ENCODE measurements around the gene DNAAF1. TPM values are rescaled to one million over a fixed set of nuclear protein-coding genes. Genes with fewer than 3 reads are reported as not detected.
A peak's percentile ranks its signal among the peaks of the same experiment; 100 is the strongest.

The DNAAF1 gene
- total RNA-seq, 1 donor from 2014 or later, result 0.41 TPM

DNA sequence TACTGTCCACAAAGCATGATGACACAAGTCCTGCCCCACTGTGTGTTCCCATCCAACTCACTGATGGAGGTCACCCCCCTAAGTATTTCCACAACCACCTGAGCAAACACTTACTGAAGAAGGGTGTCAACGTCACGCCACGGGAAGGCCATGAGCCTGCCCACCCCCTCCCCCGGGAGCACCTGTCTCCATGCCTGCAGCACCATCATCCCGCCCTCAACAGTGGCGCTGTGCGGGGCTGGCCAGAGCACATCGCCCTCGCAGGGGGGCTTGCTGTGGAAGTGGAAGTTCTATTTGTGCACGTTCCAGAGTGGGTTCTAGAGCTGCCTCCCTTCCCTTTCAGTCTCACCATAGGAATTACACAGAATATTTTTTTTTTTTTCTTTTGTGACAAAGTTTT, 24.1 kb upstream of the DNAAF1 start:
- FAIRE-seq, result no peak
- no peak for DNase-seq (ENCODE audit: low spot score in 2 of 2)

- FAIRE-seq (no peak), DNase-seq (ENCODE audit: low spot score in 2 of 2) (no peak)
These were observed 20.6 kb upstream of the DNAAF1 start for GRCh38 chr16:84124257-84125073.

DNA sequence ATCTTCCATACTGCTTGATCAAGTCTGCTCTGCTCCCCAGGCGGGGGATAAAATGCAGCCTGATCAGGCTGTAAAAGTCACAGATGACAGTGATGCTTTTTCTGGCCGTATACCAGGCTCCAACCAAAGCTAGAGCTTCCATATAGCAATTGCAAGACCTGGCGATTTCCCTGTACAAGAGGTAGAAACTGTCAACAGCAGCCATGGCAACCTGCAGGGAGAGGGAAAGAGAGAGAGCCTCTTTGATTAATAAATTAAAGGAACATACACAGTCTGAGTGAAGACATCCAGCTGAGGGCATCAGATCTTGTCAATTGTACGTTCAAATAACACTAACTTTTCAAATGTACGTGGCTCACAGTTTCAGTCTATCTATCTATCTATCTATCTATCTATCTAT, 14.0 kb upstream of the DNAAF1 start:
- no peak for FAIRE-seq
- DNase-seq (ENCODE audit: low spot score in 2 of 2), result no peak

GRCh38 chr16:84132527-84133285, 12.4 kb upstream of the DNAAF1 start:
- FAIRE-seq (no peak), DNase-seq (ENCODE audit: low spot score in 2 of 2) (no peak)

DNA sequence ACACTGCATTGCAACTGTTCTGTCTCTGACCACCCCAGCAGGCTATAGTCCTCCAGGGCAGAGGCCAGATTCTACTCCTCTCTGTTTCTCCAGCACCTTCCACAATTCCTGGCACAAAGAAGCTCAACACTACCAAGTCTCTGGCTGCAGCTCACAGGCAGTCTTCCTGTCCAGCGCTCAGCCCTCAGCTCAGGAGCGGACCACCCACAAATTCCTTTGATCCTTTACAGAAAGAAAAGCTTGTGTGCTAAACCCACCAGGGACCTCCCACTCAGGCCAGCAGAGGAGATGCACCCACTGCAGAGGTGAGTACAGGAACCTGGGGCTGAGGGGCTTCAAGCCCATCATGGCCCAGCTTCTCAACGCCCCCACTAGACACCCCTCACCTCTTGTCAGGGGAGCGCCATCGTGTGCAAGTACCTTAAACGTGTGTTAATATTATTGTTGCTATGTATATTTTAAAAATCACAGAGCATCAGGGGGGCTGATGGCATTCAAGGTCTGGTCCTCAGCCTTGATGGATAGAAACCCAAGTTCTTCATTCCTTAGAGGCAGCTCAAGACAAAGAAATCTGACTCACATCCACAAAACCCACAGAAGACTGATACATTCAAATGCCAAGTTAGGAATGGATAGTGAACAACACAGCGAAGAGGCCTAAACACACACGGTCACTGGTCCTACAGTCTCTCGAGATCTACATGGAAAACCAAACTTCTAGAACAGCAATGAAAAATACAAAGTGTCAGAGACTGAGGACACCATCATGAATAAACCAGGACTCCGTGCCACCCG, 8.6 kb upstream of the DNAAF1 start:
- FAIRE-seq (no peak), DNase-seq (ENCODE audit: low spot score in 2 of 2) (no peak)

DNA sequence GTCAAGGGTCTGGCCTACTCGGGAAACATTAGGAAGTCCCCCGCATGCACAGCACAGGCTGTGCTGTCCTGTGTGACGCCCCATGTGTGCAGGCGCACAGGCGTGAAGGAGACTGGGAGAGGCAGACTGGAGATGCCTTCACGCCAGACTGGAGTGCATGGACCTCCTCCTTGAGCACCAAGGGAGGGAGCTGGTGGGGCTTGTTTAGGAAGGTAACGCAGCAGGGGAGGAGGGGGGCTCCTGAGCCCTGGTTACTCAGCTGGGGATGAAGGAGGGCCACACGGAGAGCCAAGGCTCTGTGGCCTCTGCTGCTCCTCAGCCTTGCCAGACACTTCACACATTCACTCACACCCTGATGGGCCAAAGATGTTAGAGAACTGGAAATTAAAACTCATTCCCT, 7.8 kb upstream of the DNAAF1 start:
- DNase-seq (ENCODE audit: low spot score in 2 of 2) (no peak), FAIRE-seq (no peak)

DNA sequence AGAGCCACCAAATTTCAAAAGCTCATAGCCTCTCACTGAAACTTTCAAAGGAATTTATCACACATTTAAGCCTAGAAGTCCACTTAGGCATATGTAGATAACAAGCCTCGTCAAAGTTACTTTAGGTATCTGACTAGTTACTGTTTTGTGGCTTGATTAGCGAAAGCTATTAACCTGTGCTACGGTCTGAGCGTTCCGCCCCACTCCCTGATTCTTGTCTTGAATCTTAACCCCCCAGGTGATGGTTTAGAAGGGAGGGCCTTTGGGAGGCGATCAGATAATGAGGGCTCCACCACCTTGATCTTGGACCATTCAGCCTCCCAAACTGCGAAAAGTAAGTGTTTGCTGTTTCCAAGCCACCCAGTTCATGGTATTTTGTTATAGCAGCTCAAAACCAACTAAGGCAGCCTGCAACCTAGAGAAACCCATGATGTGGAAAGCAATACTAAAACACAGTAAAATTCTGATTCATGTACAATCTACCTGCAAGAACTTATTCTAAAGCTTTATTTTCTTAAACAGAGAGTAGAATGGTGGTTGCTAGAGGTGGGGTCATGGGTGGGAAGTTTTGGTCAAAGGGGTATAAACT, 7.2 kb upstream of the DNAAF1 start:
- FAIRE-seq (no peak), DNase-seq (ENCODE audit: low spot score in 2 of 2) (no peak)

GRCh38 chr16:84138500-84138823, 6.6 kb upstream of the DNAAF1 start:
- no peak for FAIRE-seq

GRCh38 chr16:84138824-84139627, 6.1 kb upstream of the DNAAF1 start:
- DNase-seq (ENCODE audit: low spot score in 2 of 2) (no peak), FAIRE-seq (no peak)

More at GRCh38 chr16:84138500-84138823, 6.6 kb upstream of the DNAAF1 start:
- DNase-seq (ENCODE audit: low spot score in 2 of 2), result no peak

- DNase-seq (ENCODE audit: low spot score in 2 of 2), result no peak
- FAIRE-seq, result no peak
These were observed 5.4 kb upstream of the DNAAF1 start for GRCh38 chr16:84139628-84140258.

GRCh38 chr16:84141143-84141670, 3.9 kb upstream of the DNAAF1 start:
- no peak for DNase-seq (ENCODE audit: low spot score in 2 of 2)
- no peak for FAIRE-seq

GRCh38 chr16:84143081-84143480, 2.0 kb upstream of the DNAAF1 start:
- no peak for FAIRE-seq
- DNase-seq (ENCODE audit: low spot score in 2 of 2), result no peak

DNA sequence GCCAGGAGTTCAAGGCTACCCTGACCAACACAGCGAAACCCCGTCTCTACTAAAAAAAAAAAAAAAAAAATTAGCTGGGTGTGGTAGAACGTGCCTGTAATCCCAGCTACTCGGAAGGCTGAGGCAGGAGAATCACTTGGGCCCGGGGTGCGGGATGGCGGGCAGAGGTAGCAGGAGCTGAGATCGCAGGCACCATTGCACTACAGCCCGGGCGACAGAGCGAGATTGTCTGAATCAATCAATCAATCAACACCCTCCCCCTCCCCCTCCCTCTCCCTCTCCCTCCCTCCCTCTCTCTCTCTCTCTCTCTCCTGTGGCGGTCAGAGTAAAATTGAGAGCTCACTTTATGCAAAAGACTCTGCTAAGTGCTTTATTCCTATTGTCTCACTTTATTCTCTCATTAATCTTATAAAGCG, 1.3 kb upstream of the DNAAF1 start:
- DNase-seq (ENCODE audit: low spot score in 2 of 2), result no peak
- no peak for FAIRE-seq

DNA sequence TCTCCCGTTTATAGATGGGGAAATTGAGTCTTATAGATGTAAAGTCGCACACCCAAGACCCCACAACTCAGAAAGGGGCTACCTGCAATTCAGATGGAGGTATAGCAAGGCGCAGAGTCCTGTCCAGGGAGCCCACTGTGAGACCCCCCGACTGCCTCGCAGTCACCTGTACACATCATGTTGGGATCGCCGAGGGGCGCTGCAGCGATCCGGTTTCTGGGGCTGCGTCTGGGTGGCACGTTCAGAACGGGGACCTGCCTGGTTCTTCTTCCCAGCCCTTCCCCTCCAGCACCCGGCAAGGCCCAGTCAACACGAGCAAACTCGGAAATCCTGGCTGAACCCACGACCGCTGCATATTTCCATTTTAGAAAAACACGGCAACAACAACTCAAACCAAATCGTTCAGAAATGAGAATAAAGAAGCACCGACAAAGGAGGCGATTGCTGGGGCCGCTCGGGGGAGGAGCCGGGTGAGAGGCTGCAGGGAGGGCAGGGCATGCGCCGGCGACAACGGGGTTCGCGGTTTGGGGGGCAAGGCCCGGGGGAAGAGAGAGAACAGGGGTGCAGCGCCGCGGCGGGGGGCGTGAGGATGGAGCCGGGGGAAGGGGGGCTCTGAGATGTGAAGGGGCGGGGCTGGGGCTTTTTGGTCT, 774 bp upstream of the DNAAF1 start:
- FAIRE-seq, result no peak

DNA sequence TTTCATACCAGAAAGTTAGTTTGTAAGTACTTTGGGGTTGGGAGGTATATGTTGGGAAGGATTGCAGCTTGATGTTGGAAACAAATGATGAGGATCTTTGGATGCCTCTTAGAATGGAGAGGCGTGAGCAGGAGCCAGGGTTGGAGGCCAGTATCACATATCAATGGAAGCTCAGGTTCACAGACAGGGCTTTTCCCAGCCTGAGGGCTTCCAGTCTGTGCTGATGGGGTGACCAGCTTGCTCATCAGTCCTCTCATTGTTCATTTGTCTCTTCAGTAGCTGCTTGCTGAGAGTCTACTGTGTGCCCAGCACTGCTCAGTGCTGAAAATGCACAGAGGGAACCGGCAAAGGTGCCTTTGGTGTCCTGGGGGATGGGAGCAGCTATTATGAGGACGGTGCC, 5.8 kb downstream of the DNAAF1 start:
- no peak for DNase-seq (ENCODE audit: low spot score in 2 of 2)
- FAIRE-seq, result no peak

More for the DNA sequence above, 774 bp upstream of the DNAAF1 start:
- peak; percentile 22 to 26 for DNase-seq (ENCODE audit: low spot score in 2 of 2)

DNA sequence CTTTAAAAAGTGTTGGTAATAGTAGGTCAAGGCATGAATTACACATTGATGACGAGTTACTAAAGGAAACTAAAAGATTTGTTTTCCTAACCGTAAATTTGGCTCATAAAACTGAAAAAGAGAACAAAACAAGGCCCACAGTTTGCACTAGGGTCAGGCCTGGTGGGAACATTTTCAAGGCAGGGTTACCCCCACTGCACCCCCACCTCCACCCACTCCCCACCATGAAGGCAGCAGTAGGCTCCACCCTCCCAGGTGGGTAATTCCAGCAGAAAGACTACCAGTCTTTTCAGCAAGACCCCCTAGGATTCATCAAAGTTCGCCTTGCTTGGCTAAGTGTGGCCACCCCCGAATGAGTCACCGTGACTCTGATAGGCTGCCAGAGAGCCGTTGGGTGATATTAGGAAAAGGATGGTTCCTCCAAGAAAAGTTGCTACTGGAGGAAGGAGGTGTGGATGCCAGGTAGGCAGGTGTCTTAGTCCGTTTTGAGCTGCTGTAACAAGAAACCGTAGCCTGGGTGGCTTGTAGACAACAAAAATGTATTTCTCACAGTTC, 8.6 kb downstream of the DNAAF1 start:
- DNase-seq (ENCODE audit: low spot score in 2 of 2) (no peak), FAIRE-seq (no peak)

- FAIRE-seq, result no peak
- DNase-seq (ENCODE audit: low spot score in 2 of 2), result no peak
These were observed 10.1 kb downstream of the DNAAF1 start for GRCh38 chr16:84155226-84155625.

DNA sequence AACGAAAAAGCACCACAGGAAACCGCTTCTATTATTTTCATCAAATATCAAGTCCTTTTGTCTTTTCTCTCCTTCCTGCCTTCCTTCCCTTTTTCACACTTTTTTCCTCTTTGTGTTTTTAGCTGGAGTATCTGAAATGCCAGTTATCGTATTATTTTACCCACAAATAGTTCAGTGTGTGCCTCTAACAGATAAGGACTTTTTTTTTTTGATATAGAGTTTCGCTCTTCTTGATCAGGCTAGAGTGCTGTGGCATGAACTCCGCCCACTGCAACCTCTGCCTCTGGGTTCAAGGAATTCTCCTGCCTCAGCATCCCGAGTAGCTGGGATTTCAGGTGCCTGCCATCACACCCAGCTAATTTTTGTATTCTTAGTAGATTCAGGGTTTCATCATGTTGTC, 10.7 kb downstream of the DNAAF1 start:
- no peak for DNase-seq (ENCODE audit: low spot score in 2 of 2)
- FAIRE-seq, result no peak
